NK-92 (cell line): ENCODE results near the gene C5orf63.
A peak's percentile ranks its signal among the peaks of the same experiment; 100 is the strongest.
"Not testable (repeated sequence)": the region's sequence is repeated elsewhere in the genome, so short reads cannot be mapped to it uniquely, and the experiment has no call there.

Experiments used
- DNase-seq: peaks from one replicate; lab custom pipeline; 2025; ENCODE audit not compliant: unreplicated experiment; lab: John Stamatoyannopoulos, UW

C5orf63 gene

DNA sequence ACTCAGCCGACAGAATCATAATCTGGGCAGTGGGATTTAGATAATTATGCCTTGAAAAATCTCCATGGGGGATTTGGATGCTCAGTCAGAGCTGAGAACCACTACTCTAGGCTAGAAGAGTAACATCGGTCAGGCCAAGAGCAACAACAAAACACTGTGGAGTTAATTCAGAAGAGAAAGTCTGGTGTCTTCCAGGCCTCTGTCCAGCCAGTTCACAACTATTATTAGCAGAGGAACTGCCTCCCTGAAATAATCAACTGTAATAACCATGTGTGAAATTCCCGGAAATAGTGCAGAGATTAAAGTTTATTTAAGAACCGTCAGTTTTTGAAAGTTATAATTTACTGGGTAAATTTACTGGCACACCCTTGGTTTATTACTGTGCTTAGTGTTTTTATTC lies 34.8 kb downstream of the C5orf63 start:
- no peak for DNase-seq

- no peak for DNase-seq
Measured at GRCh38 chr5:127031863-127032232, 41.5 kb downstream of the C5orf63 start.

GRCh38 chr5:127031147-127031862 lies 42.0 kb downstream of the C5orf63 start:
- no peak for DNase-seq

DNA sequence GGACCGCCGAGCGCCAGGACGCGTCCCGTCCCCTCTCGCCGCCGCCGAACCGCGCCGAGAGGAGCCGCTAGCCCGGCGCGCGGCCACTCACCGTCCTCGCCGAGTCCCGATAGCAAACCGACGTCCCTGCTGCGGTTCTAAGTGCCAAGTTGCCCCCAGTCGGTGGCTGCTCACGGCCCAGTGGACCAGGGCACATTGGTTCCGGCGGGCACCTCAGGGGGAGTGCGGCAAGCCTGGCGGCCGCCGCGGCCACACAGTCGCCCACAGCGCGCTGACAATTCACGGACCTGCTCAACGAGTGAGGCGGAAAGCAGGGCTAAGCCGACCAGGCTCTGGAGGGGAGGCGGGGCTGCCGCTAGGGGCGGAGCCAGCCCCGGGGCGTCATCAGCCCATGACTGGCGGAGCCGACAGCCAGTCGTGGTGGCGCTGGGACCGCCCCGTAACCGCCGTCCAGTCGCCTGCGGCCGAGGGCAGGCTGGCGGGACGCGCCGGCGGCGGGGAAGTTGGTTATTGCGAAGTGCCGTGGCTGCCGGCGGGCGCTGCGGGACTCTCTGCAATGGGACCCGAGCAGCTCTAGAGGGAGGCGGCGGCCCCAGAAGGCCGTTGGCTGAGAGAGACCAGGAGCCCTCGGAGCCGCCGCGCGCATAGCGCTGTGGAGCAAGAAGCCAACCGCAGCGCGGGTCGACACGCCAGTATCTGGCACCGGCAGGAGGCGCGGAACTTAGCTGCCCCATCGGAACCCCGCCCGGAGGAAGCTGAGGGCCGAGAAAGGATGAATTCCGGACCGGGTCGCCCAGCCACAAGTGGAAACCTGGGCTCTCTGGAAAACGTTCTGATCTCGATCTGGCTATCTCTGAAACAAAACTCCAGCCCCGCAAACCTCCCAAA lies 42.8 kb downstream of the C5orf63 start, which contains the start of gene MARCHF3:
TSS of gene MARCHF3 (minus strand) at position 300 of the 888 bp plus-strand sequence. CDS start 112,387 bp downstream, outside the sequence.
- DNase-seq: peak; percentile 41

DNA sequence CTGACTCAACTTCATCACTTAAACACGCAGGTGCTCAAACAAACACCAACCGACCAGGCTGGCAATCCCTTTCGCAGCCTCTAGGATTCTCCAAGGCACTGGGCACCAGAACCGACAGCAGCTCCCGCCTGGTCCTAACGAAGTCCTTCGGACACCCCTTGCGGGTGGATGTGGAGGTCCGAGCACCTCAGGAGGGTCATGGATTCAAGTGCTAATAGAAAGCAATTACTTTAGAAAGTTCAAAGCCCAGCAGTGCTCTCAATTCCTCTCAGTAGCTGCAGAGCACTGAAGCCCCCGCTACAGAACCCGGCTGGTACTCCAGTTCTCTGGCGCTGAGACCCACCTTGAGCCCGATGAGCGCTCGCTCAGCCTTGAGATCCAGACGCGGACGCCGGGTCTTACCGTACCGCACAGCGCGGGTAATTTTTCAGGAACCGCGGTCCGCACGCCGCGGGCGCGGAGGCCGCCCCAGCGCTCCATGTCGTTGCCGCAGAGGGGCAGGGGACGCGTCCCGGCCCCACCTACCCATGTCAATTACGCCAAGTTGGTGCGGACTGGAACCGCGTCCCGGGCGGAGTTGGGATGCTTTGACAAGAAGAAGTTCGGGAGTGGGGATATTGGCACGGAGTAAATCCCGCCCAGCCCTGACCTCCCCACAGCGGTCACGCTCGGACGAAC lies 43.6 kb downstream of the C5orf63 start:
- DNase-seq: no peak

- no peak for DNase-seq
Measured at GRCh38 chr5:127028822-127029457, 44.4 kb downstream of the C5orf63 start.

GRCh38 chr5:127027539-127027938 lies 45.8 kb downstream of the C5orf63 start:
- DNase-seq: no peak

DNA sequence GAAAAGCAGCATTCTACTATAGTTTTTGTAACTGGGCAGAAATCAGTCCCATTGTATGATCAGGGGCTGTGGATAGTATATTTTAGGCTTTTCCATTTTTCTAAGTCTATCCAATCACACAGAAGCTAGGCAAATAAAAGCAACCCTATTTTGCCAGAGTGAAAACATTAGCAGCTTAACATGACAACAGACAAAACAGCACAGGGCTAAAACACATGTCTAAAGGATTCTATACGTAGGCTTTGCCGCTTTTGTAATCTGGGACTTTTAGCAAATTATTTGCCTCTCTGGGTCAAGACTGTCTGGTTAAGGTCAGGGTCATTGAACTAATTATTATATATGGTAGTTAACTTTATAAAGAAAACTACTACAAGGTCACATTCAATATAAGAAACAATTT lies 47.1 kb downstream of the C5orf63 start:
- no peak for DNase-seq

DNA sequence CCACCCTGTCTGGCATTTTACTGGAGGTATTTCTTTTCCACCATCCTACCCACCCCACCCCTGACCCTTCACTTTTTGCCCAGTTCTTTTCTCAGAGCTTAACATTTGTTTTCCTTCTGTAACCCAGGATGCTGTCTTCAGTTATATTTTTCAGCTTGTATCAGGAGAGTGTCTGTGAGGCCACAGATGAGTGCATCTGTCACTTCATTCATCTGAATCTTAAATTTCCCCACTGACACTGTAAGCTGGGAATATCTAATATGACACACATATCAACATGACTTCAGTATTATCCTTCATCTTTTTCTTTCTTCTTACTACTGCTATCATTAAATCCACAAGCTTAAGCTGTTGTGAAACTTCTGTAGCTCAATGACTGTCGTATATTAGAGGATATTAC lies 47.8 kb downstream of the C5orf63 start:
- DNase-seq: no peak

DNA sequence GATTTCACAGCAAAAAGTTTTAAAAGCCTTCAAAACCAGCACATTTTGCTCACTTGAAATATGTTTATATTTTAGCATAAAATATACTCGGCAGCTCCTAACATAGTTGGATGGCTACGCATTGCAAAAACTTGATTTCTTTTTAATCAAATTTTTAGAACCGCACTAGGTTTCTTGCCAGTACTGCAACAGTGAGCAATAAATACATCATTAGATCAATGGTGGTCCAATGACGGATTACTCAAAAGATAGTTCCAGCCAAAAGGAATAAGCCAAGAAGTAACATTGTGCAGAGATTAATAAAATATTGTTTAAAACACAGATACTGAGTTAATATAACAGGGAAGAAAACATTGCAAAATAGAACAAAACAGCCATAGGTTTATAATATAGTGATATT lies 48.5 kb downstream of the C5orf63 start:
- DNase-seq: no peak

- DNase-seq: not testable (repeated sequence)
Measured at GRCh38 chr5:127023552-127024191, 49.6 kb downstream of the C5orf63 start.

DNA sequence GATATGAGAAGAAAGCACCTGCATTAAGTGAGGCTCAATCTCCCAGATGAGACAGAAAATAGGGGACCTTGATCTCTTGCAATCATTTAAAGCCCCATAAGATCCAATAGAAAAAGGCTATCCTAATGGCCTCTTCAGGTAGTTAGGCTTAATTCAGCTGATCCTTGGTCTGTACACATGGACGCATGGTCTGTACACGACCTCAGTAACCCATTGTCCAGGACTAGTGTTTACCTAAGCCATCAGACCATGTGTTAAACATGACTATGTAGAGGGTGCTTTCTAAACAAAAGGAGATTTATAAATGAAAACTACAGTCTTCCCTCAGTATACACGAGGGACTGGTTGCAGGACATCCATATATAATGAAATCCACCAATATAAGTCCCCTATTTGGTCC lies 50.5 kb downstream of the C5orf63 start:
- DNase-seq: no peak

GRCh38 chr5:127019928-127020327 lies 53.4 kb downstream of the C5orf63 start:
- DNase-seq: no peak

GRCh38 chr5:127016722-127017121 lies 56.6 kb downstream of the C5orf63 start:
- DNase-seq: not testable (repeated sequence)

- DNase-seq: no peak
Measured at GRCh38 chr5:127015716-127016115, 57.6 kb downstream of the C5orf63 start.

GRCh38 chr5:127014573-127014972 lies 58.7 kb downstream of the C5orf63 start:
- DNase-seq: no peak

DNA sequence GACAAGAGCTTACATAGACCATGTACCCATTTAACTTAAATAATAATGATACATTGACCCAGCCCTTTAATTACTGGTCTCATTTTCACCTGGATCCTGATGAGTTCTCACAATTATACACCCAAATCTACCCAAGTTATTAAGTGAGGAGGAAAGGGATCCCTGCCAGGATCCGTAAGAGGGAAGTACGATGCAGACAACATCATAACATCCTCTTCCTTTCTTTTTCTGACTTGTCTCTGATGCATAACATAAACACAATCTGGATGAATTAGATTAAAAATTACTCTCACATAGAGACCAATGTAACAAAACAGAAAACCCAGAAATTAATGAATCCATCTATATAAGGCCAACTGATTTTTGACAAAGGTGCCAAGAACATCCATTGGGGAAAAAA lies 59.9 kb downstream of the C5orf63 start:
- DNase-seq: no peak

DNA sequence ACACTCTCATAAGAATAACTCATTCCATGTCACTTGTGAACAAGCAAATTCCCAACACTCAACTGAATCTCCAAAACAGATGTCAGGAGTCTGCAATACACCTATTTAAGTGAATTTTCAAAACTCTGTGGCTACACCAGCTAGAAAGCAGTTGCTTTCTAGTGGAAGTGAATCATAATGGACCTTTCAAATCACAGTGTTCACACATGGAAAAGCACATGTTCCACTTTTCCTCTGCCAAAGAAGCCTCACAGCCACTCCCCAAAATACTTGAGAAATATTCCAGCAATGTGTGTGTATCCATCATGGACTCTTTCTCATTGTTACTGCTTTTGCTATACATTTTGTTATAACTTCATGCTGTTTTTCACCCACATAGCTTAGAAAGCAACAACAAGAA lies 60.4 kb downstream of the C5orf63 start:
- no peak for DNase-seq

DNA sequence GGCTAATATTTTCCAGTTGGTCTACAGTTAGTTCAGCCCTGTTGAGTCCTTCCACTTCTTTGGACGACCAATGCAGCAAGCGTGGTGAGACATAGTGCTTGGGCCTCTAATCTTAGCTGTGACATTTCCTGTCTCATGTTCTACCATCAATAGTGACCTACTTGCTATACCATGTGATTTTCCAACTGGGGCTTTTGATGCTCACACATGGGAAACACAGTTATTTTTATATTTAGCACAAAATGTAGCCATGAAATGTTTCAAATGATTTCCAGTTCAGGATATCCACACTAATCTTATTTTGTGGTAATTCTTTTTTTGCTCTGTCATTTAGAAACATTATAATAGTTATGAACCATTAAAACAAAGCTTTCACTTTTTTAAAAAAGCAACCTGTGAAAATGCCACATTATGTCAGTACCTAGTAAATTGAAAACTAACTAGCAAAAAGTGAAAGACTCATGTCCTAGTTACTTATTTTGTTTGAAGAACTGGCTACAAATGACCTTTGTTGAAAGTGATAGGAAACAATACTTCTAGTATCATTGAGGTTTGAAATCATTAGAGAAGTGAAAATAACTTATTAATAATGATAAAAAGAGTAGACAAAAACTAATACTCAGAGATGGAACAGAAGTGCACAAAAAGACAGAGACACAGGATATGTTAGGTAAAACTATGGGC lies 61.2 kb downstream of the C5orf63 start:
- no peak for DNase-seq

DNA sequence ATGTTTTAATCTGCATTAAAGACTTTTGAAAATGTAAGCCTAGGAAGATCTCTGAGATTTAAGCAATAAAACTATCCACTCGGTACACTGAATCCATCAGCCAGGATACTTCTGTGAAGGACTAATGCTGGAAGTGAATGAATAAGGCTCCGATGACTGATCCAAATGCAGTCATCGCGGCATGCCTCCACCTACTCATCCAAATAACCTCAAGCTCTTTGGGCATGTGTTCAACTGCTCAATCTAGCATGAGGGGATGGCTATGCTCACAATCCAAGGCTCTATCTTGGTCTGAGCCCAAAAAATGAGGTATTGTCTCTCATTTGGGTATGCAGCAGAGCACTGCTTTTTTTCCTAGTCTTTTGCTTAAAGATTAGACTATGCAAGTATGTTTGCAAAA lies 62.1 kb downstream of the C5orf63 start:
- DNase-seq: no peak
